Neural crest cell (in vitro differentiated cells): Measurements from ENCODE around the gene ZDHHC4. TPM values are rescaled to one million over a fixed set of nuclear protein-coding genes. Genes with fewer than 3 reads are reported as not detected.

Experiments used
- DNase-seq: peaks from one replicate; pipeline ENCODE4 v3.0.0; 2021; ENCODE audit warnings: low read depth, mixed read lengths, low spot score
- H3K27ac Mint-ChIP-seq: one replicate; pipeline ENCODE4 v1.8.0; 2021; ENCODE audit warnings: mild to moderate bottlenecking, mixed read lengths; ENCODE audit not compliant: unreplicated experiment
- H3K27me3 Mint-ChIP-seq: 2 replicates; pipeline ENCODE4 v1.8.0; 2021; ENCODE audit warnings: low read depth, mild to moderate bottlenecking, mixed read lengths
- H3K36me3 Mint-ChIP-seq: 2 replicates; pipeline ENCODE4 v1.8.0; 2021; ENCODE audit warnings: low read depth, mild to moderate bottlenecking, mixed read lengths
- H3K4me1 Mint-ChIP-seq: 2 replicates; pipeline ENCODE4 v1.8.0; 2021; ENCODE audit warnings: mixed read lengths
- H3K4me3 Mint-ChIP-seq: one replicate; pipeline ENCODE4 v1.8.0; 2021; ENCODE audit warnings: mild to moderate bottlenecking, mixed read lengths
- H3K9me3 Mint-ChIP-seq: 2 replicates; pipeline ENCODE4 v1.8.0; 2021; ENCODE audit warnings: mixed read lengths
- total RNA-seq: library from RNA; stranded (reverse); gene quantifications from 2 replicates; pipeline ENCODE4 v1.2.1, GENCODE V29; 2021
- TF ChIP-seq, protein P1 (sequence below): fragments of 200-600 bp; sonication (generic); conservative IDR thresholded peaks from 2 replicates; pipeline ENCODE4 v1.5.0; 2021; ENCODE audit warnings: antibody characterized with exemption, mild to moderate bottlenecking

The ZDHHC4 gene
- total RNA-seq, 1 donor from 2014 or later: 78.6 TPM

GRCh38 chr7:6563936-6564770, 13.1 kb upstream of the ZDHHC4 start:
- no peaks in the 10 kb centered on the region for H3K4me1 Mint-ChIP-seq
- H3K27me3 Mint-ChIP-seq: peaks cover 6% of the 10 kb centered on the region
- no peaks in the 10 kb centered on the region for H3K9me3 Mint-ChIP-seq
- DNase-seq: no peak
- no peak overlapping the region for H3K27ac Mint-ChIP-seq
- no peaks in the 10 kb centered on the region for H3K36me3 Mint-ChIP-seq
- TF ChIP-seq, protein P1, sequence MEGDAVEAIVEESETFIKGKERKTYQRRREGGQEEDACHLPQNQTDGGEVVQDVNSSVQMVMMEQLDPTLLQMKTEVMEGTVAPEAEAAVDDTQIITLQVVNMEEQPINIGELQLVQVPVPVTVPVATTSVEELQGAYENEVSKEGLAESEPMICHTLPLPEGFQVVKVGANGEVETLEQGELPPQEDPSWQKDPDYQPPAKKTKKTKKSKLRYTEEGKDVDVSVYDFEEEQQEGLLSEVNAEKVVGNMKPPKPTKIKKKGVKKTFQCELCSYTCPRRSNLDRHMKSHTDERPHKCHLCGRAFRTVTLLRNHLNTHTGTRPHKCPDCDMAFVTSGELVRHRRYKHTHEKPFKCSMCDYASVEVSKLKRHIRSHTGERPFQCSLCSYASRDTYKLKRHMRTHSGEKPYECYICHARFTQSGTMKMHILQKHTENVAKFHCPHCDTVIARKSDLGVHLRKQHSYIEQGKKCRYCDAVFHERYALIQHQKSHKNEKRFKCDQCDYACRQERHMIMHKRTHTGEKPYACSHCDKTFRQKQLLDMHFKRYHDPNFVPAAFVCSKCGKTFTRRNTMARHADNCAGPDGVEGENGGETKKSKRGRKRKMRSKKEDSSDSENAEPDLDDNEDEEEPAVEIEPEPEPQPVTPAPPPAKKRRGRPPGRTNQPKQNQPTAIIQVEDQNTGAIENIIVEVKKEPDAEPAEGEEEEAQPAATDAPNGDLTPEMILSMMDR: no peak
- H3K4me3 Mint-ChIP-seq: no peak overlapping the region

GRCh38 chr7:6565655-6566054, 11.6 kb upstream of the ZDHHC4 start:
- no peak for DNase-seq
- no peaks in the 10 kb centered on the region for H3K4me1 Mint-ChIP-seq
- TF ChIP-seq, protein P1: no peak
- no peak overlapping the region for H3K4me3 Mint-ChIP-seq
- H3K27ac Mint-ChIP-seq: peak overlapping the region; percentile 72
- no peaks in the 10 kb centered on the region for H3K9me3 Mint-ChIP-seq
- no peaks in the 10 kb centered on the region for H3K36me3 Mint-ChIP-seq
- peaks cover 3% of the 10 kb centered on the region for H3K27me3 Mint-ChIP-seq

- peaks cover 5% of the 10 kb centered on the region for H3K27me3 Mint-ChIP-seq
- no peak for DNase-seq
- H3K27ac Mint-ChIP-seq: no peak overlapping the region
- TF ChIP-seq, protein P1: no peak
- no peaks in the 10 kb centered on the region for H3K4me1 Mint-ChIP-seq
- H3K36me3 Mint-ChIP-seq: no peaks in the 10 kb centered on the region
- H3K4me3 Mint-ChIP-seq: no peak overlapping the region
- H3K9me3 Mint-ChIP-seq: no peaks in the 10 kb centered on the region
These were observed 9.4 kb upstream of the ZDHHC4 start for GRCh38 chr7:6567886-6568285.

- H3K27ac Mint-ChIP-seq: no peak overlapping the region
- no peak overlapping the region for H3K4me3 Mint-ChIP-seq
- H3K36me3 Mint-ChIP-seq: no peaks in the 10 kb centered on the region
- H3K27me3 Mint-ChIP-seq: peaks cover 2% of the 10 kb centered on the region
- H3K4me1 Mint-ChIP-seq: peaks cover 6% of the 10 kb centered on the region
- no peak for DNase-seq
- H3K9me3 Mint-ChIP-seq: no peaks in the 10 kb centered on the region
- TF ChIP-seq, protein P1: no peak
These were observed 6.0 kb upstream of the ZDHHC4 start for GRCh38 chr7:6571160-6571779.

DNA sequence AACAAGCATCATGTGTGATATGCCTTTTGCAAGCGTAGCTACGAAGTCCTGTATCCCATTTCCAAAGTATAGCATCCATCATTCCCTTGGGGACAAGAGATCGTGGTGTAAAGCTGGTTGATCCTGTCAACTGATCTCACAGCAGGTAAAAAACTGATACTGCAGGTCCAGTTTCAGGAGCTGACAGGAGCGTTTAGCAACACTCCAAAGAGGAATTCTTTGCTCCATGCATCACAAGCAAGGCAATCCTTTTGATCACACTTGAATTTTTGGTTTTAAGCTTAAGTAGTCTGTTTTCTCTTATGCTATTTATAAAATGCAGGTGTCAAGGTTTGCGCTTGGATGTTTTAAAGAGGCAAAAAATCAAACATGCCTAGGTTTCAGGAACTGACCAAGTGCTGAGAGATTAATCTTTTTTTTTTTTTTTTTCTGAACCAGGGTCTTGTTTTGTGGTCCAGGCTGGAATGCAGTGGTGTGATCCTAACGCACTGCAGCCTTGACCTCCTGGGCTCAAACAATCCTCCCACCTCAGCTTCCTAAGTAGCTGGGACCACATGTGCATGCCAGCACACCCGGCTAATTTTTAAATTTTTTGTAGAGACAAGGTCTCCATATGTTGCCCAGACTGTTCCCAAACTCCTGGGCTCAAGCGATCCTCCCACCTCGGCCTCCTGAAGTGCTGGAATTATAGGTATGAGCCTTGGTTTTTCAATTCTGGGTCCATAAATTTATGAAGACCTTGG, 1.8 kb upstream of the ZDHHC4 start:
- no peak for DNase-seq
- H3K9me3 Mint-ChIP-seq: no peaks in the 10 kb centered on the region
- peak overlapping the region; percentile 4 for H3K27ac Mint-ChIP-seq
- peak overlapping the region; percentile 82 for H3K4me3 Mint-ChIP-seq
- peaks cover 19% of the 10 kb centered on the region for H3K4me1 Mint-ChIP-seq
- TF ChIP-seq, protein P1: no peak
- peaks cover 2% of the 10 kb centered on the region for H3K27me3 Mint-ChIP-seq
- H3K36me3 Mint-ChIP-seq: peaks cover 4% of the 10 kb centered on the region
